K562 (cell line): ENCODE measurements around the gene NME9. TPM values are rescaled to one million over a fixed set of nuclear protein-coding genes. Genes with fewer than 3 reads are reported as not detected.

Source experiments
- ATAC-seq: fragments of 200-7000 bp; cut with Tn5 transposase; 3 replicates; pipeline ENCODE4 v1.9.1; 2020; ENCODE audit warnings: moderate library complexity
- BruUV-seq: library from RNA; stranded (reverse); fragments of 400-500 nt; replicated peaks from 2 replicates; lab custom pipeline; 2021; lab: Mats Ljungman, UMichigan
- CTCF ChIA-PET: fragments of 300-600 bp; formaldehyde crosslinking; extraction: SDS; loops from one replicate; lab custom pipeline; 2021; ENCODE audit warnings: low intra/inter-chr PET ratio; lab: Yijun Ruan, JAX
- POLR2A ChIA-PET: fragments of 300-600, 350-650 bp; sonication (Branson Sonifier 250); formaldehyde crosslinking; extraction: SDS; loops from one replicate; lab custom pipeline; 2021; ENCODE audit warnings: antibody characterized with exemption, inconsistent platforms; lab: Yijun Ruan, JAX
- DNase-seq, 4 experiments: peaks; one replicate each; pipeline versions ENCODE4 v3.0.0 to v3.0.0-alpha.2; 2011 to 2018; ENCODE audit warnings: low spot score in 3 of 4, mixed read lengths in 3 of 4; ENCODE audit errors: extremely low read depth in 1 of 4
- FAIRE-seq: peaks from 2 replicates; lab custom pipeline; 2011; peaks lifted over from hg19 to GRCh38; lab: Jason Lieb, UNC
- H2AFZ ChIP-seq: 2 replicates; pipeline ENCODE4 v1.6.0; 2011; ENCODE audit warnings: low read depth, low read length, control low read depth, inconsistent platforms
- H3K27ac ChIP-seq: fragments of 200-600 bp; 3 replicates; pipeline ENCODE4 v1.8.0; 2011; ENCODE audit warnings: low read depth, mild to moderate bottlenecking, control low read depth, inconsistent platforms, low read length, moderate library complexity, mixed read lengths; ENCODE audit errors: extremely low read depth
- H3K27me3 ChIP-seq, 2 experiments: fragments of 300-600 bp in 1 of 2; 2 replicates in 1 of 2; 3 replicates in 1 of 2; pipeline versions ENCODE4 v1.6.0 to v1.8.0; 2011; ENCODE audit warnings: inconsistent platforms in 2 of 2, low read length in 2 of 2, mild to moderate bottlenecking in 1 of 2, mixed read lengths in 1 of 2, moderate library complexity in 1 of 2; ENCODE audit not compliant: control insufficient read depth in 2 of 2, insufficient read depth in 2 of 2
- H3K36me3 ChIP-seq: fragments of 300-600 bp; 3 replicates; pipeline ENCODE4 v1.8.0; 2011; ENCODE audit warnings: mild to moderate bottlenecking, low read length, inconsistent platforms; ENCODE audit not compliant: control insufficient read depth, insufficient read depth
- H3K4me1 ChIP-seq, 2 experiments: fragments of 200-600 bp in 1 of 2; replicated peaks in 1 of 2; 2 replicates in 1 of 2; 3 replicates in 1 of 2; pipeline versions ENCODE4 v1.5.1 to v1.8.0; 2011; ENCODE audit warnings: inconsistent platforms in 2 of 2, low read length in 2 of 2, mild to moderate bottlenecking in 1 of 2, mixed read lengths in 1 of 2, moderate library complexity in 1 of 2; ENCODE audit not compliant: control insufficient read depth in 2 of 2, insufficient read depth in 2 of 2
- H3K4me2 ChIP-seq: 2 replicates; pipeline ENCODE4 v1.6.1; 2011; ENCODE audit warnings: low read length, control low read depth, inconsistent platforms, mixed read lengths; ENCODE audit not compliant: insufficient read depth
- H3K4me3 ChIP-seq: fragments of 200-600 bp; sonication (generic), shearing (Covaris generic); 2 replicates; pipeline ENCODE4 v1.5.1; 2016; ENCODE audit warnings: control low read depth, inconsistent platforms
- H3K79me2 ChIP-seq: fragments of 200-600 bp; 3 replicates; pipeline ENCODE4 v1.8.0; 2011; ENCODE audit warnings: low read length, inconsistent platforms; ENCODE audit not compliant: control insufficient read depth, insufficient read depth
- H3K9ac ChIP-seq, 2 experiments: 2 replicates each; pipeline versions ENCODE4 v1.6.0 to v1.6.1; 2011; ENCODE audit warnings: low read depth in 2 of 2, low read length in 2 of 2, control low read depth in 1 of 2, inconsistent platforms in 1 of 2, mild to moderate bottlenecking in 1 of 2, mixed read lengths in 1 of 2; ENCODE audit not compliant: insufficient read depth in 1 of 2
- H3K9me1 ChIP-seq: one replicate; pipeline ENCODE4 v1.6.0; 2011; ENCODE audit warnings: inconsistent platforms, mild to moderate bottlenecking, low read length, moderate library complexity; ENCODE audit not compliant: control insufficient read depth, insufficient read depth
- H3K9me3 ChIP-seq: replicated peaks from 2 replicates; pipeline ENCODE4 v1.5.1; 2011; ENCODE audit warnings: low read depth, low read length, inconsistent platforms; ENCODE audit not compliant: control insufficient read depth, insufficient read depth
- H4K20me1 ChIP-seq: replicated peaks from 2 replicates; pipeline ENCODE4 v1.6.1; 2011; ENCODE audit warnings: low read length, inconsistent platforms, mixed read lengths; ENCODE audit not compliant: control insufficient read depth, insufficient read depth
- MECOM ChIP-seq: fragments of 250-450 bp; sonication (Bioruptor Pico); IDR thresholded peaks from 2 replicates; pipeline ENCODE4 v1.8.0; 2022; ENCODE audit warnings: inconsistent platforms
- PYGO2 ChIP-seq: fragments of 450-650 bp; IDR thresholded peaks from 2 replicates; pipeline ENCODE4 v1.6.1; 2016; ENCODE audit warnings: mild to moderate bottlenecking, missing genetic modification characterization, moderate library complexity, missing compliant biosample characterization
- ZNF589 ChIP-seq: fragments of 200-800 bp; sonication (Bioruptor generic); IDR thresholded peaks from 2 replicates; pipeline ENCODE4 v1.6.1; 2016; ENCODE audit warnings: low read depth, missing genetic modification characterization, missing compliant biosample characterization
- WGBS: fragments of 100-300 bp; shearing (Covaris generic); methylation state at CpG from one replicate; pipeline ENCODE4 v1.1.6; 2016; ENCODE audit warnings: low coverage, mixed read lengths; ENCODE audit not compliant: insufficient coverage; ENCODE audit errors: missing lambda C conversion rate; 5-methylcytosine and 5-hydroxymethylcytosine counted together
- in situ Hi-C: fragments of 300-500 bp; cut with MboI; formaldehyde crosslinking; loops from 4 replicates; pipeline ENCODE4 v1.15.0; 2018; ENCODE audit warnings: inconsistent platforms, mixed read lengths
- intact Hi-C: fragments of 100-400 bp; cut with micrococcal nuclease; formaldehyde crosslinking; loops from 2 replicates; pipeline ENCODE4 v1.14.2; 2022
- polyA plus RNA-seq, 8 experiments: library from polyadenylated mRNA; depleted of rRNA in 4 of 8; stranded (reverse) in 5 of 8; unstranded in 3 of 8; fragments of >200 nt; fragmentation: Nextera tagmentation in 2 of 8; fragmentation: Illumina TruSeq in 1 of 8; extraction: Ambion mirVana in 2 of 8; extraction: Trizol in 1 of 8; gene quantifications; 2 replicates each; pipeline versions ENCODE4 v1.2.1 to v1.2.3, GENCODE V29; 2011 to 2014; ENCODE audit warnings: inconsistent platforms in 1 of 8, missing spikeins in 1 of 8
- total RNA-seq, 7 experiments: library from RNA; depleted of rRNA in 6 of 7; stranded (reverse); fragments of >200 nt in 6 of 7; fragmentation: Illumina TruSeq in 2 of 7; extraction: Trizol in 2 of 7; gene quantifications; 2 replicates each; pipeline versions ENCODE4 v1.2.1 to v1.2.3, GENCODE V29; 2011 to 2021; ENCODE audit warnings: low replicate concordance in 1 of 7
- TF ChIP-seq, protein P1 (sequence below), 2 experiments: fragments of 450-650 bp; conservative IDR thresholded peaks; 2 replicates each; pipeline ENCODE4 v1.6.1; 2017; ENCODE audit warnings: mild to moderate bottlenecking in 2 of 2, moderate library complexity in 2 of 2
- TF ChIP-seq, protein P2 (sequence below), 2 experiments: fragments of 450-650 bp in 1 of 2; sonication (generic) in 1 of 2; formaldehyde crosslinking; conservative IDR thresholded peaks; 2 replicates each; pipeline versions ENCODE4 v1.4.0 to v1.8.1; 2020 to 2022; ENCODE audit warnings: mild to moderate bottlenecking in 1 of 2, missing genetic modification reagents in 1 of 2
- TF ChIP-seq, protein P3 (sequence below): fragments of 250-450 bp; sonication (Bioruptor Pico); IDR thresholded peaks from 2 replicates; pipeline ENCODE4 v1.5.0; 2021; ENCODE audit warnings: mild to moderate bottlenecking, borderline replicate concordance

Gene NME9
- total and polyA plus RNA-seq, 9 of the 15 experiments (the other 6 are each of a cell fraction or from before 2014, with no cell fraction given): 0.05 to 0.15 (median 0.13) TPM; not detected in 6

DNA sequence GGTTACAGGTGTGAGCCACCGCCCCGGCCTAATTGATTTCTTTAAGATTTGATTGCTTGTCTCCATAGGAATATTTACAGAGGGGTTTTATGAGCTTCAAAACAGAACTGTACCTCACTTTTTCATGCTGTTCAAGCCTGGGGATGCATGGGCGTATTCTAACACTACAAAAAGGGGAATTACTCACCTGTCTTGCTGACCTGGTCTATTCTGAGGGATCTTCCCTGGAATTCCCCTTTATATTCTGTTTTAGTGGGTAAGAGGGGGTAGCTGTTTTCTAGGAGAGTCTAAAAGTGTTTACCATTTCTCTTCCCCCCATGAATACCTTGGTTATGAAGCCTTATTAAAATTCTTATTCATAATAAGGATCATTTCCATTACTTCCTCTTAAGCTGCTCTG is 48.1 kb downstream of the NME9 start (continued):
- TF ChIP-seq, protein P1, sequence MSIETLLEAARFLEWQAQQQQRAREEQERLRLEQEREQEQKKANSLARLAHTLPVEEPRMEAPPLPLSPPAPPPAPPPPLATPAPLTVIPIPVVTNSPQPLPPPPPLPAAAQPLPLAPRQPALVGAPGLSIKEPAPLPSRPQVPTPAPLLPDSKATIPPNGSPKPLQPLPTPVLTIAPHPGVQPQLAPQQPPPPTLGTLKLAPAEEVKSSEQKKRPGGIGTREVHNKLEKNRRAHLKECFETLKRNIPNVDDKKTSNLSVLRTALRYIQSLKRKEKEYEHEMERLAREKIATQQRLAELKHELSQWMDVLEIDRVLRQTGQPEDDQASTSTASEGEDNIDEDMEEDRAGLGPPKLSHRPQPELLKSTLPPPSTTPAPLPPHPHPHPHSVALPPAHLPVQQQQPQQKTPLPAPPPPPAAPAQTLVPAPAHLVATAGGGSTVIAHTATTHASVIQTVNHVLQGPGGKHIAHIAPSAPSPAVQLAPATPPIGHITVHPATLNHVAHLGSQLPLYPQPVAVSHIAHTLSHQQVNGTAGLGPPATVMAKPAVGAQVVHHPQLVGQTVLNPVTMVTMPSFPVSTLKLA (conservative IDR thresholded peaks at IDR 0.05): no peak
- TF ChIP-seq, protein P2, sequence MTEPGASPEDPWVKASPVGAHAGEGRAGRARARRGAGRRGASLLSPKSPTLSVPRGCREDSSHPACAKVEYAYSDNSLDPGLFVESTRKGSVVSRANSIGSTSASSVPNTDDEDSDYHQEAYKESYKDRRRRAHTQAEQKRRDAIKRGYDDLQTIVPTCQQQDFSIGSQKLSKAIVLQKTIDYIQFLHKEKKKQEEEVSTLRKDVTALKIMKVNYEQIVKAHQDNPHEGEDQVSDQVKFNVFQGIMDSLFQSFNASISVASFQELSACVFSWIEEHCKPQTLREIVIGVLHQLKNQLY (CRISPR knock-in tag; conservative IDR thresholded peaks at IDR 0.05): no peak
- TF ChIP-seq PYGO2 (tag): no peak
- no peak for TF ChIP-seq MECOM

DNA sequence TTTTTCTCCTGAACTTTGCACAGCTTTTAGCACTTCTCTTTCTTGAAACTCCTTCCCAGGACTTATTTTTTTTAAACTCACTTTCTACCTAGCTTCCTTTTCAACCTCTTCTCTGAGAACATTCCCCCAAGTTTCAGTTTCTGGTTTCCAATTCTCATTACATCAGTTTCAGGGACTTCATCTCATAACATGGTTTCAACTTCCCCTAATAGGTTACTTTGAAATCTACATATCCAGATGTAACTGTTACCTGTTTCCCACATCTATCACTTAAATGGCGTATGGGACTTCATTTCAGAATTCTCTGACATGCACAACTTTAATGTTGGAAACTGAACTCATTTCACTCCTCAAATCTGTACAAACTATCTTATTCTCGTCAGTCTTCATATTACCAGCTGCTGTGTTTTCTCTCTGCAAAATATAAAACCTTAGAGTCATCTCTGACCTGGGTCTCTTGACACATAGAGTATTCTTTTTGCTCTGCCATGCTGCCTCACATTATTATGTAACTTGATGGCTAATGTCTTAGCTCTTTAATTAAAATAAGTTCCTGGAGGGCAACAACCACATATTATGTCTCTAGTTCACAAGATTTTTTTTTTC is 58.4 kb downstream of the NME9 start:
- H3K4me2 ChIP-seq: no peak overlapping the region
- BruUV-seq: no TSS peak
- FAIRE-seq (no peak), ATAC-seq (no peak), DNase-seq (no peak)
- CTCF ChIA-PET: no interaction called here
- WGBS: 92% methylated on average over 2 of the region's 2 CpGs
- no peaks in the 10 kb centered on the region for H3K9me3 ChIP-seq
- no peak overlapping the region for H3K27ac ChIP-seq
- no peak overlapping the region for H2AFZ ChIP-seq
- H3K4me3 ChIP-seq: no peak overlapping the region
- H3K9ac ChIP-seq: no peak overlapping the region
- intact Hi-C loops: loop anchor here (5.0 to 10.0 kb wide), 2 partner anchors 89 to 206 kb away; no protein-coding TSS in a partner anchor
- no peaks in the 10 kb centered on the region for H4K20me1 ChIP-seq
- no peaks in the 10 kb centered on the region for H3K9me1 ChIP-seq
- no peak for TF ChIP-seq ZNF589 (CRISPR knock-in tag)
- TF ChIP-seq, protein P3, sequence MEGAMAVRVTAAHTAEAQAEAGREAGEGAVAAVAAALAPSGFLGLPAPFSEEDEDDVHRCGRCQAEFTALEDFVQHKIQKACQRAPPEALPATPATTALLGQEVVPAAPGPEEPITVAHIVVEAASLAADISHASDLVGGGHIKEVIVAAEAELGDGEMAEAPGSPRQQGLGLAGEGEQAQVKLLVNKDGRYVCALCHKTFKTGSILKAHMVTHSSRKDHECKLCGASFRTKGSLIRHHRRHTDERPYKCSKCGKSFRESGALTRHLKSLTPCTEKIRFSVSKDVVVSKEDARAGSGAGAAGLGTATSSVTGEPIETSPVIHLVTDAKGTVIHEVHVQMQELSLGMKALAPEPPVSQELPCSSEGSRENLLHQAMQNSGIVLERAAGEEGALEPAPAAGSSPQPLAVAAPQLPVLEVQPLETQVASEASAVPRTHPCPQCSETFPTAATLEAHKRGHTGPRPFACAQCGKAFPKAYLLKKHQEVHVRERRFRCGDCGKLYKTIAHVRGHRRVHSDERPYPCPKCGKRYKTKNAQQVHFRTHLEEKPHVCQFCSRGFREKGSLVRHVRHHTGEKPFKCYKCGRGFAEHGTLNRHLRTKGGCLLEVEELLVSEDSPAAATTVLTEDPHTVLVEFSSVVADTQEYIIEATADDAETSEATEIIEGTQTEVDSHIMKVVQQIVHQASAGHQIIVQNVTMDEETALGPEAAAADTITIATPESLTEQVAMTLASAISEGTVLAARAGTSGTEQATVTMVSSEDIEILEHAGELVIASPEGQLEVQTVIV (CRISPR knock-in tag): no peak
- in situ Hi-C loops: no loop called here
- H3K36me3 ChIP-seq: peaks cover 70% of the 10 kb centered on the region; the same call in 2 of the 3 replicates
- POLR2A ChIA-PET: interaction anchor here (0.9 kb wide), 1 partner anchor 37 kb away, joined by 3 read pairs; no protein-coding TSS in a partner anchor
- no peaks in the 10 kb centered on the region for H3K27me3 ChIP-seq
- no peaks in the 10 kb centered on the region for H3K4me1 ChIP-seq
- H3K79me2 ChIP-seq: no peaks in the 10 kb centered on the region
